ENCODE data around the gene ZNF200.
A peak's percentile ranks its signal among the peaks of the same experiment; 100 is the strongest.

Gene ZNF200

GRCh38 chr16:3180445-3180878, 54.5 kb downstream of the ZNF200 start:
- Histone ChIP-seq H3K36me3 (replicated peaks) (no peaks in the 10 kb centered on the region), H3K27ac (no peak overlapping the region), H3K4me3 (ENCODE audit: low read depth, low read length) (no peak overlapping the region), H3K27me3 (replicated peaks) (no peaks in the 10 kb centered on the region)
- in situ Hi-C loops (cut with HindIII; ENCODE audit: low pct_ligation_motif_present, low sequenced_read_pairs): no loop called here
- TF ChIP-seq, protein P1, sequence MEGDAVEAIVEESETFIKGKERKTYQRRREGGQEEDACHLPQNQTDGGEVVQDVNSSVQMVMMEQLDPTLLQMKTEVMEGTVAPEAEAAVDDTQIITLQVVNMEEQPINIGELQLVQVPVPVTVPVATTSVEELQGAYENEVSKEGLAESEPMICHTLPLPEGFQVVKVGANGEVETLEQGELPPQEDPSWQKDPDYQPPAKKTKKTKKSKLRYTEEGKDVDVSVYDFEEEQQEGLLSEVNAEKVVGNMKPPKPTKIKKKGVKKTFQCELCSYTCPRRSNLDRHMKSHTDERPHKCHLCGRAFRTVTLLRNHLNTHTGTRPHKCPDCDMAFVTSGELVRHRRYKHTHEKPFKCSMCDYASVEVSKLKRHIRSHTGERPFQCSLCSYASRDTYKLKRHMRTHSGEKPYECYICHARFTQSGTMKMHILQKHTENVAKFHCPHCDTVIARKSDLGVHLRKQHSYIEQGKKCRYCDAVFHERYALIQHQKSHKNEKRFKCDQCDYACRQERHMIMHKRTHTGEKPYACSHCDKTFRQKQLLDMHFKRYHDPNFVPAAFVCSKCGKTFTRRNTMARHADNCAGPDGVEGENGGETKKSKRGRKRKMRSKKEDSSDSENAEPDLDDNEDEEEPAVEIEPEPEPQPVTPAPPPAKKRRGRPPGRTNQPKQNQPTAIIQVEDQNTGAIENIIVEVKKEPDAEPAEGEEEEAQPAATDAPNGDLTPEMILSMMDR (IDR thresholded peaks at IDR 0.05; ENCODE audit: low read depth, low read length, missing control alignments): no peak
- peak; percentile 68 for DNase-seq

- no peak overlapping the region for H3K27ac ChIP-seq
- TF ChIP-seq, protein P1 (IDR thresholded peaks at IDR 0.05; ENCODE audit: low read depth, low read length, missing control alignments): no peak
- no peaks in the 10 kb centered on the region for H3K27me3 ChIP-seq (replicated peaks)
- in situ Hi-C loops (cut with HindIII; ENCODE audit: low pct_ligation_motif_present, low sequenced_read_pairs): no loop called here
- DNase-seq: no peak
- no peaks in the 10 kb centered on the region for H3K36me3 ChIP-seq (replicated peaks)
- H3K4me3 ChIP-seq (ENCODE audit: low read depth, low read length): no peak overlapping the region
Measured at GRCh38 chr16:3179651-3180050, 55.3 kb downstream of the ZNF200 start.

- peak; percentile 82 for DNase-seq
- in situ Hi-C loops (cut with HindIII; ENCODE audit: low pct_ligation_motif_present, low sequenced_read_pairs): no loop called here
- peak overlapping the region; percentile 42 for H3K4me3 ChIP-seq (ENCODE audit: low read depth, low read length)
- TF ChIP-seq, protein P1 (IDR thresholded peaks at IDR 0.05; ENCODE audit: low read depth, low read length, missing control alignments): no peak
- no peaks in the 10 kb centered on the region for H3K36me3 ChIP-seq (replicated peaks)
- H3K27me3 ChIP-seq (replicated peaks): peaks cover 2% of the 10 kb centered on the region
- no peak overlapping the region for H3K27ac ChIP-seq
Measured at GRCh38 chr16:3175157-3176093, 59.5 kb downstream of the ZNF200 start.

GRCh38 chr16:3174618-3175148, 60.3 kb downstream of the ZNF200 start:
- Histone ChIP-seq H3K36me3 (replicated peaks) (no peaks in the 10 kb centered on the region), H3K27me3 (replicated peaks) (peaks cover 6% of the 10 kb centered on the region), H3K4me3 (ENCODE audit: low read depth, low read length) (peak overlapping the region; percentile 42), H3K27ac (no peak overlapping the region)
- TF ChIP-seq, protein P1 (IDR thresholded peaks at IDR 0.05; ENCODE audit: low read depth, low read length, missing control alignments): no peak
- in situ Hi-C loops (cut with HindIII; ENCODE audit: low pct_ligation_motif_present, low sequenced_read_pairs): no loop called here
- DNase-seq: no peak

- H3K4me3 ChIP-seq (ENCODE audit: low read depth, low read length): peak overlapping the region; percentile 16
- no peaks in the 10 kb centered on the region for H3K36me3 ChIP-seq (replicated peaks)
- H3K27ac ChIP-seq: no peak overlapping the region
- in situ Hi-C loops (cut with HindIII; ENCODE audit: low pct_ligation_motif_present, low sequenced_read_pairs): no loop called here
- H3K27me3 ChIP-seq (replicated peaks): peaks cover 6% of the 10 kb centered on the region
- no peak for DNase-seq
- TF ChIP-seq, protein P1 (IDR thresholded peaks at IDR 0.05; ENCODE audit: low read depth, low read length, missing control alignments): peak; percentile 68
Measured at GRCh38 chr16:3173892-3174617, 60.9 kb downstream of the ZNF200 start.
